Kidney (tissue), 14 donors: ENCODE measurements around the gene CACNA1E. TPM values are rescaled to one million over a fixed set of nuclear protein-coding genes. Genes with fewer than 3 reads are reported as not detected.

Source experiments
- DNase-seq, 5 donors: peaks; one replicate each; pipeline ENCODE4 v3.0.0-alpha.2; 2013 to 2020
- FAIRE-seq: peaks from 2 replicates; lab custom pipeline; 2012; peaks lifted over from hg19 to GRCh38; lab: Jason Lieb, UNC
- H3K27ac ChIP-seq, 2 donors: one replicate each; pipeline ENCODE4 v1.7.0; 2013; ENCODE audit warnings: low read depth in 2 of 2, low read length in 2 of 2, inconsistent platforms in 1 of 2
- H3K27me3 ChIP-seq: one replicate; pipeline ENCODE4 v1.7.1; 2013; ENCODE audit warnings: low read length, inconsistent platforms; ENCODE audit not compliant: control insufficient read depth, insufficient read depth
- H3K36me3 ChIP-seq, 3 donors: one replicate each; pipeline versions ENCODE4 v1.7.0 to v1.7.1; 2013; ENCODE audit warnings: low read length in 3 of 3, control low read depth in 1 of 3, inconsistent platforms in 1 of 3; ENCODE audit not compliant: insufficient read depth in 3 of 3, control insufficient read depth in 2 of 3
- H3K4me1 ChIP-seq, 3 donors: one replicate each; pipeline versions ENCODE4 v1.7.0 to v1.7.1; 2013; ENCODE audit warnings: low read length in 3 of 3, inconsistent platforms in 1 of 3, low read depth in 1 of 3; ENCODE audit not compliant: control insufficient read depth in 2 of 3, insufficient read depth in 2 of 3
- H3K4me3 ChIP-seq, 3 donors: one replicate each; pipeline versions ENCODE4 v1.7.0 to v1.8.1; 2013; ENCODE audit warnings: low read length in 3 of 3, control low read depth in 1 of 3, inconsistent platforms in 1 of 3
- H3K9ac ChIP-seq, 3 donors: one replicate each; pipeline versions ENCODE4 v1.7.0 to v1.7.1; 2013; ENCODE audit warnings: low read length in 3 of 3, control low read depth in 1 of 3, inconsistent platforms in 1 of 3
- H3K9me3 ChIP-seq, 3 donors: one replicate each; pipeline versions ENCODE4 v1.7.0 to v1.7.1; 2013; ENCODE audit warnings: low read length in 3 of 3, control low read depth in 1 of 3, inconsistent platforms in 1 of 3; ENCODE audit not compliant: control insufficient read depth in 2 of 3, insufficient read depth in 1 of 3
- CTCF ChIP-seq: IDR thresholded peaks from 3 replicates; pipeline ENCODE4 v1.5.1; 2012; ENCODE audit warnings: mild to moderate bottlenecking, moderate library complexity, borderline replicate concordance; ENCODE audit not compliant: insufficient read depth; ENCODE audit errors: extremely low read depth
- intact Hi-C: fragments of 100-400 bp; cut with DNase I; formaldehyde crosslinking; loops from one replicate; pipeline ENCODE4 v1.11.1; 2022
- polyA plus RNA-seq: library from polyadenylated mRNA; stranded (reverse); fragments of 350-450 nt; fragmentation: Illumina TruSeq; extraction: RNeasy Lipid Tissue Mini Kit (QIAGEN cat#74804); gene quantifications from one replicate; pipeline ENCODE4 v1.2.3, GENCODE V29; 2014; ENCODE audit warnings: low read depth, low replicate concordance; ENCODE audit not compliant: insufficient read depth
- total RNA-seq: library from RNA; stranded (reverse); fragmentation: NEBNext Ultra II Directional; extraction: Animal tissue kit (Norgen Biotek cat#: 25700); gene quantifications from one replicate; pipeline ENCODE4 v1.2.1, GENCODE V29; 2021
- donor health status: control.
- donor health status: control.
- donor health status: control.
- donor health status: control.
- donor health status: control.
- donor health status: DM: yes; HTN: yes; CAD: no.
- donor health status: Normal renal cell carcinoma (clear cell type).

The CACNA1E gene
- total and polyA plus RNA-seq, 2 donors from 2014 or later, result 0.19 TPM

DNA sequence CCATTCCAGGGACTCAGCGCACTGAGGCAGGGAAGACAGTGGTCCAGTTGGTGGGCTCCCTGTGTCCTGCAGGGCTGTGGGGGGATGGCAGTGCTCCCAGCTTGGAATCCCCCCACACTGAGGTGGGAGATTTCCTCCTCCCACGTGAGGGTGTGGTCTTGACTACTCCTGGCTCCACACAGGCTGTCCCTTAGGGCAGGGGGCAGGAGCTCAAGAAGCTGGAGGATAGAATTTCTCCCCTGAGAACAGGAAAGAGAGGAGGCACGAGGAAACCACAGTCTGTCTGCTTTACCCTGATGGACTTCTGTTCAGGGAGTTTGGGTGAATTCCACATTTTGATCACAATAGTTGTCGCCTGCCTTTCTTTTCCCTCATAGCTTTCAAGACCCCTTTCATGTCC lies 62.1 kb downstream of the CACNA1E start:
- TF ChIP-seq CTCF, result no peak

DNA sequence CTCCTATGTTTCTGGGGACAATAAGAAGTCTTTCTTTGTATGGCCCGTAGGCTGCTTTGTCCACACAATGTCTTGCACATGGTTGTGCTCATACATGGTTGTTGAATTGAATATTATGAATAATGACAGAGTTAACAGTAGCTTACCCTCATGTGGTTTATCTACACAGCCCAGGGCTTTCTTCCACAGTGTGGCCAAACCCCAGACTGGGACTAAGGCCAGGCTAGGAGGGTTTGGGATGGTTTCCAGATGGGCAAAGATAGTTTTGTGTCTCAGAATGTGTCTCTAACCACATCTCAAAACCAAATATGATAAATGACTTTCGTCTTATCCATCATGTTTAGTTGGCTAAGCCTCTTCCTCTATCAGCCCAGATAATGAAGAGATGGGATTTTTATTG lies 65.2 kb downstream of the CACNA1E start:
- no peaks in the 10 kb centered on the region for H3K27me3 ChIP-seq
- no peak for TF ChIP-seq CTCF

More for the DNA sequence above, 62.1 kb downstream of the CACNA1E start:
- Histone ChIP-seq H3K4me3 (no peak overlapping the region), H3K9ac (no peak overlapping the region), H3K9me3 (no peaks in the 10 kb centered on the region), H3K4me1 (no peaks in the 10 kb centered on the region), H3K36me3 (no peaks in the 10 kb centered on the region), H3K27ac (no peak overlapping the region), H3K27me3 (no peaks in the 10 kb centered on the region)
- FAIRE-seq, result no peak
- intact Hi-C loops, result no loop called here
- DNase-seq, result peak in 2 of 5 donors; percentile 10 to 22

DNA sequence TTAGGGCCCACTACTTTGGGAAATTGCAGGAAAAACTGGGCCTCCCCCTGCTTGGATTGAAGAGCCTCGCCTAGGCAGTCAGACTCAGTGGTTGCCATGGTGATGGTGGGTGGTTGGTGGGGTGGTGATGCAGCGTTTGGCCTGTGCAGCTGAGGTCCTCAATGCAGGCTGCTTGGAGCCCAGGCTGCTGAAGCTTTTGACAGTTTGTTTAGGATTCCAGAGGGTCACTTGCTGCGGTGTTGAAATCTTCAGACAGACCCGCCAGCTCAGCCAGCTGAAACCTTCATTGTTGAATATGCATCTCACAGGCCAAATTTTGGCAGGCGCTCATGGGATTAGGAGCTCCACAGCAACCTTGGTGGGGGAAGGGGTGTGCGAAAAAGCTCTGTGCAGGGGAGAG lies 67.9 kb downstream of the CACNA1E start:
- FAIRE-seq, result no peak

More for the DNA sequence above, 65.2 kb downstream of the CACNA1E start:
- Histone ChIP-seq H3K36me3 (no peaks in the 10 kb centered on the region), H3K4me1 (no peaks in the 10 kb centered on the region), H3K9ac (no peak overlapping the region), H3K4me3 (no peak overlapping the region), H3K27ac (no peak overlapping the region), H3K9me3 (no peaks in the 10 kb centered on the region)
- DNase-seq (no peak), FAIRE-seq (no peak)
- intact Hi-C loops, result no loop called here

More for the DNA sequence above, 67.9 kb downstream of the CACNA1E start:
- Histone ChIP-seq H3K27ac (no peak overlapping the region), H3K4me1 (no peaks in the 10 kb centered on the region), H3K9me3 (no peaks in the 10 kb centered on the region), H3K4me3 (no peak overlapping the region), H3K27me3 (no peaks in the 10 kb centered on the region), H3K9ac (no peak overlapping the region), H3K36me3 (no peaks in the 10 kb centered on the region)
- intact Hi-C loops, result no loop called here
- peak in 3 of 5 donors; percentile 13 to 22 (median 14) for DNase-seq
- TF ChIP-seq CTCF, result no peak
